ENCODE data around the gene HNRNPA0. TPM values are rescaled to one million over a fixed set of nuclear protein-coding genes. Genes with fewer than 3 reads are reported as not detected.

HNRNPA0 gene
- total RNA-seq, 1 experiment from 2014 or later = 68.5 TPM

GRCh38 chr5:137727623-137728022 is 26.5 kb downstream of the HNRNPA0 start:
- Histone ChIP-seq H3K23ac (ENCODE audit: insufficient read length, low read depth, low read length) (no peak overlapping the region), H2BK15ac (ENCODE audit: low read depth, low read length) (no peak overlapping the region), H4K20me1 (ENCODE audit: control insufficient read depth, insufficient read depth, insufficient read length) (no peaks in the 10 kb centered on the region), H2BK20ac (ENCODE audit: low read depth, low read length, poor library complexity, severe bottlenecking) (no peak overlapping the region), H3K79me2 (ENCODE audit: insufficient read depth, low read length) (peaks cover 2% of the 10 kb centered on the region; the same call in 1 of the 2 replicates), H2AK5ac (ENCODE audit: insufficient read length, low read length) (no peak overlapping the region), H4K91ac (ENCODE audit: insufficient read length, low read depth, low read length) (no peak overlapping the region), H3K27me3 (ENCODE audit: insufficient read depth, low read length) (no peaks in the 10 kb centered on the region), H3K79me1 (ENCODE audit: insufficient read depth, low read depth, low read length, poor library complexity, severe bottlenecking) (no peaks in the 10 kb centered on the region), H3K18ac (ENCODE audit: insufficient read length, low read depth, low read length) (no peak overlapping the region), H3K9ac (ENCODE audit: extremely low read depth, insufficient read length, low read length) (no peak overlapping the region), H2BK12ac (ENCODE audit: insufficient read length, low read depth, low read length) (no peak overlapping the region), H3K4me1 (ENCODE audit: insufficient read depth, low read length) (no peaks in the 10 kb centered on the region), H3K4me2 (ENCODE audit: insufficient read depth, insufficient read length, low read length) (no peak overlapping the region), H2BK5ac (ENCODE audit: insufficient read length, low read length) (no peak overlapping the region), H3K9me3 (ENCODE audit: control insufficient read depth, low read depth, low read length) (no peaks in the 10 kb centered on the region), H2BK120ac (ENCODE audit: low read depth, low read length, poor library complexity, severe bottlenecking) (no peak overlapping the region), H2AFZ (ENCODE audit: low read length) (no peak overlapping the region), H3K4ac (ENCODE audit: low read depth, low read length) (no peak overlapping the region), H4K5ac (ENCODE audit: insufficient read length, low read depth, low read length) (no peak overlapping the region), H3T11ph (ENCODE audit: low read length) (no peak overlapping the region), H3K56ac (ENCODE audit: insufficient read length, low read depth, low read length) (no peak overlapping the region), H3K14ac (ENCODE audit: insufficient read depth, low read length) (no peak overlapping the region), H3K27ac (ENCODE audit: insufficient read length, low read depth, low read length) (no peak overlapping the region), H4K8ac (replicated peaks; ENCODE audit: insufficient read length, low read depth, low read length) (no peak overlapping the region), H3K23me2 (ENCODE audit: insufficient read length, low read depth, low read length, poor library complexity, severe bottlenecking) (no peaks in the 10 kb centered on the region)
- Mint-ChIP-seq H3K4me3 (no peak overlapping the region), H3K9me3 (no peaks in the 10 kb centered on the region), H3K27me3 (ENCODE audit: low read depth) (no peaks in the 10 kb centered on the region), H3K36me3 (ENCODE audit: insufficient read depth in 1 of 3, low read depth in 3 of 3) (no peaks in the 10 kb centered on the region; a peak in 1 of 7 replicates), H3K27ac (no peak overlapping the region), H3K4me1 (no peaks in the 10 kb centered on the region)
- TF ChIP-seq CTCF (conservative IDR thresholded peaks at IDR 0.05) = no peak
- no peak for DNase-seq
- no CpG with 5 or more reads among the region's 2 CpGs for WGBS (ENCODE audit: extremely low coverage, insufficient read length, low lambda C conversion rate)
